Fibroblast of pulmonary artery (primary cell): ENCODE data around the gene GALNTL6.

Experiments used
- DNase-seq: peaks from one replicate; pipeline ENCODE4 v3.0.0-alpha.2; 2010; ENCODE audit warnings: low read depth
- H3K4me3 ChIP-seq: replicated peaks from 2 replicates; pipeline ENCODE4 v1.5.1; 2011; ENCODE audit warnings: low read depth, mild to moderate bottlenecking, control low read depth, low read length, moderate library complexity
- TF ChIP-seq, protein P1 (sequence below): IDR thresholded peaks from 2 replicates; pipeline ENCODE4 v1.5.1; 2011; ENCODE audit warnings: mild to moderate bottlenecking, control low read depth, low read length, inconsistent platforms; ENCODE audit errors: missing control alignments

The GALNTL6 gene

GRCh38 chr4:172009446-172010230 lies 196.4 kb downstream of the GALNTL6 start:
- TF ChIP-seq, protein P1, sequence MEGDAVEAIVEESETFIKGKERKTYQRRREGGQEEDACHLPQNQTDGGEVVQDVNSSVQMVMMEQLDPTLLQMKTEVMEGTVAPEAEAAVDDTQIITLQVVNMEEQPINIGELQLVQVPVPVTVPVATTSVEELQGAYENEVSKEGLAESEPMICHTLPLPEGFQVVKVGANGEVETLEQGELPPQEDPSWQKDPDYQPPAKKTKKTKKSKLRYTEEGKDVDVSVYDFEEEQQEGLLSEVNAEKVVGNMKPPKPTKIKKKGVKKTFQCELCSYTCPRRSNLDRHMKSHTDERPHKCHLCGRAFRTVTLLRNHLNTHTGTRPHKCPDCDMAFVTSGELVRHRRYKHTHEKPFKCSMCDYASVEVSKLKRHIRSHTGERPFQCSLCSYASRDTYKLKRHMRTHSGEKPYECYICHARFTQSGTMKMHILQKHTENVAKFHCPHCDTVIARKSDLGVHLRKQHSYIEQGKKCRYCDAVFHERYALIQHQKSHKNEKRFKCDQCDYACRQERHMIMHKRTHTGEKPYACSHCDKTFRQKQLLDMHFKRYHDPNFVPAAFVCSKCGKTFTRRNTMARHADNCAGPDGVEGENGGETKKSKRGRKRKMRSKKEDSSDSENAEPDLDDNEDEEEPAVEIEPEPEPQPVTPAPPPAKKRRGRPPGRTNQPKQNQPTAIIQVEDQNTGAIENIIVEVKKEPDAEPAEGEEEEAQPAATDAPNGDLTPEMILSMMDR: no peak
- no peak for DNase-seq
- no peak overlapping the region for H3K4me3 ChIP-seq

GRCh38 chr4:172011196-172011595 lies 198.0 kb downstream of the GALNTL6 start:
- DNase-seq: no peak
- no peak overlapping the region for H3K4me3 ChIP-seq
- TF ChIP-seq, protein P1: no peak

DNA sequence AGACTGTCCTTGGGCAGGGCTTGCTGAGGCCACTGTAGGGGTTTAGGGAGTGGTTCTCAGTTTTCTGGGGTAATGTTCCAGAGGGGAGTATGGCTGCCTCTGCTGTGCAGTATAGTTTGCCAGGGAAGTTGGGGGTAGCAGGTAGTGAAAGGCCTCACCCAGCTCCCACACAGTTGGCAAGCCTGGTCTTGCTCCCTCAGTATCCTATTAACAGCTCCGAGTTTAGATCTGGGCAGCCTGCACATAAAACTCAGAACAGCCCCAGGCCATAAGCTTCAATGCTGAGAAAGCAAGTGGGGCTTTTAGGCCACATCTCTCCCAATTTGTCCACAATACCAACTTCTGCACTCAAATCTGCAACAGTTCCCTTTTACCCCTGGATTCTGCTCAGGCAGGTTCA lies 205.2 kb downstream of the GALNTL6 start:
- H3K4me3 ChIP-seq: no peak overlapping the region
- DNase-seq: no peak
- TF ChIP-seq, protein P1: no peak

GRCh38 chr4:172035562-172035961 lies 222.4 kb downstream of the GALNTL6 start:
- H3K4me3 ChIP-seq: no peak overlapping the region
- TF ChIP-seq, protein P1: no peak
- DNase-seq: no peak

DNA sequence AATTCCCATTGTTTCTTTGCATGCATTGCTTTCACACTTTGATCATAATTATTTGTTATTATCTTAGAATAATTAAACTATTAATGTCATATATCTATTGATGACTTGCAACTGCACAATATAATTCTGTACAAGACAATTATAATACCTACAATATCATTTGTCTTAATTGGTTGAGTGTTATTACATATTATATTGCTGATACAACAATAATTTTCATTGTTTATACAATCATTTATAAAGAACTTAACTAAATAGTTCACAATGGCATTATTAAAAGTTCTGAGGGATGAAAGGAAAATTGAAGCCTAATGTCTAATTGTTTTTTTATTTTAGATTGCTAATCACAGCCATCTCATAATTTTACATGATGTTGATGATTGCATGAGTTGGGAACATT lies 227.6 kb downstream of the GALNTL6 start:
- no peak overlapping the region for H3K4me3 ChIP-seq
- TF ChIP-seq, protein P1: no peak
- no peak for DNase-seq

- no peak overlapping the region for H3K4me3 ChIP-seq
- TF ChIP-seq, protein P1: no peak
- DNase-seq: no peak
Measured at GRCh38 chr4:172042714-172043114, 229.5 kb downstream of the GALNTL6 start.

- no peak overlapping the region for H3K4me3 ChIP-seq
- DNase-seq: no peak
- TF ChIP-seq, protein P1: no peak
Measured at GRCh38 chr4:172045981-172046380, 232.8 kb downstream of the GALNTL6 start.
